Chondrocyte (in vitro differentiated cells): ENCODE results near the gene SPA17. TPM values are rescaled to one million over a fixed set of nuclear protein-coding genes. Genes with fewer than 3 reads are reported as not detected.
A peak's percentile ranks its signal among the peaks of the same experiment; 100 is the strongest.

ENCODE experiments used
- DNase-seq: peaks from one replicate; pipeline ENCODE4 v3.0.0; 2021; ENCODE audit warnings: mixed read lengths, low spot score
- H3K27ac Mint-ChIP-seq: one replicate; pipeline ENCODE4 v1.8.0; 2021; ENCODE audit warnings: mild to moderate bottlenecking, moderate library complexity, mixed read lengths; ENCODE audit not compliant: unreplicated experiment
- H3K27me3 Mint-ChIP-seq: 2 replicates; pipeline ENCODE4 v1.8.0; 2021; ENCODE audit warnings: low read depth, mixed read lengths
- H3K36me3 Mint-ChIP-seq: 2 replicates; pipeline ENCODE4 v1.8.0; 2021; ENCODE audit warnings: low read depth, mixed read lengths
- H3K4me1 Mint-ChIP-seq: 2 replicates; pipeline ENCODE4 v1.8.0; 2021; ENCODE audit warnings: low read depth, mild to moderate bottlenecking, mixed read lengths
- H3K4me3 Mint-ChIP-seq: one replicate; pipeline ENCODE4 v1.8.0; 2021; ENCODE audit warnings: mild to moderate bottlenecking, moderate library complexity, mixed read lengths; ENCODE audit not compliant: unreplicated experiment
- H3K9me3 Mint-ChIP-seq: 2 replicates; pipeline ENCODE4 v1.8.0; 2021; ENCODE audit warnings: low read depth, mixed read lengths
- CTCF ChIP-seq: fragments of 200-600 bp; sonication (generic); IDR thresholded peaks from 2 replicates; pipeline ENCODE4 v1.5.0; 2021; ENCODE audit warnings: antibody characterized with exemption, mild to moderate bottlenecking, moderate library complexity
- total RNA-seq: library from RNA; stranded (reverse); gene quantifications from 3 replicates; pipeline ENCODE4 v1.2.1, GENCODE V29; 2021

SPA17 gene
- total RNA-seq, 1 donor from 2014 or later = 1.7 TPM

DNA sequence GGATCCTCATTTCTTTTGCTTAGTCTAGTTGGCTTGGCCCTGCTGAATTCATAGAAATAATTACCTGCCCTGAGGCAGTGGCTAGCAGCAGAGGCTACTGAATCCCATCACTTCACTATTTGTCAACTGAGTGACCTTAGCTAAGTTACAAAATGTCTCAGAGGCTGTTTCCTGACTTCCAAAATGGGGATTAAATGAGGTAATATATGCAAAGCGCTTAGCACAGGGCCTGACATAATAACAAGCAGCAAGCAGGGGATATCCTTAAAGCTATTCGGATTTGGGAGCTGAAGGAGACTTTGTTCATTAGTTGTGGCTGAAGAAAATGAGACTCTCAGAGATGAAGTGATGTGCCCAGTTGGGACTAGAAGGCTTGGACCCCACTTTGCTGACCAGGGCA, 68.9 kb downstream of the SPA17 start:
- no peak for DNase-seq
- Mint-ChIP-seq H3K27ac (no peak overlapping the region), H3K27me3 (peaks cover 40% of the 10 kb centered on the region), H3K4me3 (no peak overlapping the region), H3K36me3 (peaks cover 1% of the 10 kb centered on the region), H3K9me3 (no peaks in the 10 kb centered on the region), H3K4me1 (peaks cover 26% of the 10 kb centered on the region)
- TF ChIP-seq CTCF = no peak

GRCh38 chr11:124743050-124743449, 69.3 kb downstream of the SPA17 start:
- Mint-ChIP-seq H3K4me3 (no peak overlapping the region), H3K27me3 (peaks cover 41% of the 10 kb centered on the region), H3K9me3 (no peaks in the 10 kb centered on the region), H3K36me3 (peaks cover 1% of the 10 kb centered on the region), H3K4me1 (peaks cover 26% of the 10 kb centered on the region), H3K27ac (no peak overlapping the region)
- DNase-seq = no peak
- TF ChIP-seq CTCF = no peak

DNA sequence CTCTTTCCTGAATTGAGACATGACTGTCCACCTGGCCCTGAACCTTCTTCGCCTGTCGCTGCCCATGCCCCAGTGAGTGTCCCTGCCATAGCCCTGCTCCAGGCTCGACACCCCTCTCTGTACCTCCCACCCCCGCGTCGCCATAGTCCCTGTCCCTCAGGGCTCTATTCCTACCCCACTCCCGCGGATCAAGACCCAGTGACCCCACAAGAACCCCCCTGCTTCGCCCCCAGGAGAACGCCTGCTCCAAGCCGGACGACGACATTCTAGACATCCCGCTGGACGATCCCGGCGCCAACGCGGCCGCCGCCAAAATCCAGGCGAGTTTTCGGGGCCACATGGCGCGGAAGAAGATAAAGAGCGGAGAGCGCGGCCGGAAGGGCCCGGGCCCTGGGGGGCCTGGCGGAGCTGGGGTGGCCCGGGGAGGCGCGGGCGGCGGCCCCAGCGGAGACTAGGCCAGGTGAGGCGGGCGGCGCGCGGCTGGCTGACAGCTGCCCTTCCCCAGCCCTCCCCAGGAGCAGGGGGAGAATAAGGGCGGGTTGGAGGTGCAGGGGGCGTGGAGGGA, 71.6 kb downstream of the SPA17 start:
- peaks cover 42% of the 10 kb centered on the region for H3K27me3 Mint-ChIP-seq
- no peaks in the 10 kb centered on the region for H3K9me3 Mint-ChIP-seq
- no peak for DNase-seq
- TF ChIP-seq CTCF = no peak
- H3K27ac Mint-ChIP-seq = no peak overlapping the region
- H3K4me1 Mint-ChIP-seq = peaks cover 18% of the 10 kb centered on the region
- H3K4me3 Mint-ChIP-seq = no peak overlapping the region
- H3K36me3 Mint-ChIP-seq = peaks cover 1% of the 10 kb centered on the region

DNA sequence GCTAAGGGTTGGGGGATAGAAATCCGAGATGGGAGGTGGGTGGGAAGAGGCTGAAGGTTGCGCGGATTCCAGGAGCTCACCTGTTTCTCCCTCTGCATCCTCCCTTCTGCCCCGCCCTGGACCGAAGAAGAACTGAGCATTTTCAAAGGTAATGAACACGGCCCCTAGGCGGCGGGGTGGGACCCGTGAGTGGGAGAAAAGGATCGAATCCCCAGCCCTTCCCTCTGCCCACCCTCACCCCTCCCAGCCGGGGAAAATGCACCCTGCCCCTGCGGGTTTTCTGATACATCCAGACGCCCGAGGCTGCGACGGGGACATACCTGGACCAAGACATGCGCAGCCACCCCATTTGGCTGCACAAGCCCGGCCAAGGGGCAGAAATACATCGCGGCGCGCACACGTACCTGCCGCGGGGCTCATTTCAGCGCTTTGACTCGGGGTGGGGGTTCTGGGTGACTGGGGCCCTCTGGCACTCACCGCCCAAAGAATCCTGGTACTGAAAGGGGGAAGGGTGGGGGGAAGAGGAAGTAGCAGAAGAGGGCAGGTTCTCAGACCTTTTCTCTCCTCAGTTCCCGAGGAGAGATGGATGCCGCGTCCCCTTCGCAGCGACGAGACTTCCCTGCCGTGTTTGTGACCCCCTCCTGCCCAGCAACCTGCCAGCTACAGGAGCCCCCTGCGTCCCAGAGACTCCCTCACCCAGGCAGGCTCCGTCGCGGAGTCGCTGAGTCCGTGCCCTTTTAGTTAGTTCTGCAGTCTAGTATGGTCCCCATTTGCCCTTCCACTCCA, 72.3 kb downstream of the SPA17 start:
- no peak for DNase-seq
- Mint-ChIP-seq H3K9me3 (no peaks in the 10 kb centered on the region), H3K27me3 (peaks cover 42% of the 10 kb centered on the region), H3K4me3 (peak overlapping the region; percentile 71), H3K27ac (no peak overlapping the region), H3K36me3 (peaks cover 1% of the 10 kb centered on the region), H3K4me1 (peaks cover 14% of the 10 kb centered on the region)
- peak; percentile 42 for TF ChIP-seq CTCF

- peaks cover 14% of the 10 kb centered on the region for H3K4me1 Mint-ChIP-seq
- H3K27ac Mint-ChIP-seq = no peak overlapping the region
- DNase-seq = no peak
- H3K4me3 Mint-ChIP-seq = peak overlapping the region; percentile 71
- TF ChIP-seq CTCF = peak; percentile 71
- peaks cover 37% of the 10 kb centered on the region for H3K27me3 Mint-ChIP-seq
- H3K9me3 Mint-ChIP-seq = no peaks in the 10 kb centered on the region
- H3K36me3 Mint-ChIP-seq = peaks cover 1% of the 10 kb centered on the region
These were observed 73.0 kb downstream of the SPA17 start for GRCh38 chr11:124746621-124747243.

Other genes with a start within 250 kb of the SPA17 start
- gene OR8B4, start 249.0 kb upstream of the SPA17 start, total RNA-seq = not detected in 3 replicates
- not detected in 3 replicates for gene OR8B8, start 228.2 kb upstream of the SPA17 start, total RNA-seq
- gene OR8B12, start 130.2 kb upstream of the SPA17 start, total RNA-seq = not detected in 3 replicates
- gene OR8A1, start 103.9 kb upstream of the SPA17 start, total RNA-seq = 0.07 to 0.23 TPM in 2 of 3 replicates, not detected in the other
- gene PANX3, start 62.5 kb upstream of the SPA17 start, total RNA-seq = not detected in 3 replicates
- gene TBRG1, start 51.0 kb upstream of the SPA17 start, total RNA-seq = 22.4 to 30.9 TPM (median 30.0 TPM) in 3 replicates
- 8.3 to 15.2 TPM (median 9.6 TPM) in 3 replicates for gene SIAE, start 165 bp upstream of the SPA17 start, total RNA-seq
- gene NRGN, start 66.0 kb downstream of the SPA17 start, total RNA-seq = 1.6 to 2.4 TPM (median 1.8 TPM) in 3 replicates
- gene VSIG2, start 78.4 kb downstream of the SPA17 start, total RNA-seq = not detected in 3 replicates
- 1.7 to 2.6 TPM (median 2.0 TPM) in 3 replicates for gene ESAM, start 88.4 kb downstream of the SPA17 start, total RNA-seq
- 10.4 to 12.5 TPM (median 10.6 TPM) in 3 replicates for gene MSANTD2, start 126.5 kb downstream of the SPA17 start, total RNA-seq
- gene ROBO3, start 191.5 kb downstream of the SPA17 start, total RNA-seq = 4.9 to 12.0 TPM (median 10.9 TPM) in 3 replicates
- not detected in 3 replicates for gene ROBO4, start 224.0 kb downstream of the SPA17 start, total RNA-seq
- gene HEPN1, start 245.3 kb downstream of the SPA17 start, total RNA-seq = not detected in 3 replicates